GM18499 (cell line): ENCODE measurements around the gene PHETA1.

ENCODE experiments used
- ATAC-seq: cut with Tn5 transposase; IDR thresholded peaks from one replicate; pipeline ENCODE4 v1.9.1; 2021; ENCODE audit warnings: moderate number of reproducible peaks; ENCODE audit not compliant: insufficient read depth, unreplicated experiment

Gene PHETA1

GRCh38 chr12:111330800-111331752 lies 37.8 kb downstream of the PHETA1 start:
- ATAC-seq = no peak

GRCh38 chr12:111328138-111328537 lies 40.8 kb downstream of the PHETA1 start:
- ATAC-seq = no peak

DNA sequence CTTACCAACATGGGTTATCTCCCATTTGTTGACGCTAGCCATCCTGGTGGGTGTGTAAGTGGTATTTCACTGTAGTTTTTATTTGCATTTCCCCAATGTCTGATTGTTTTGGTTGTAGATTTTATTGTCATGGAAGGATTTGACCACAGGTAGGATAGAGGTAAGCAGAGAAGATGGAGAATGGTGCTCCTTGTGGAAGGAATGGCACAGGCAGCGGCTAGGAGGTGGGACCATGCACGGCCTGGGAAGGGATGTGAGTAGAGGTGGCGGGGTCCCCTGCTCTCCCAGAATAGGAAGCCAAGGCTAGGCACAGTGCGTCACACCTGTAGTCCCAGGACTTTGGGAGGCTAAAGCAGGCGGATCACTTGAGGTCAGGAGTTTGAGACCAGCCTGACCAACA lies 41.4 kb downstream of the PHETA1 start:
- no peak for ATAC-seq

GRCh38 chr12:111322336-111323250 lies 46.3 kb downstream of the PHETA1 start:
- ATAC-seq = no peak

GRCh38 chr12:111321317-111321716 lies 47.6 kb downstream of the PHETA1 start:
- ATAC-seq = no peak

DNA sequence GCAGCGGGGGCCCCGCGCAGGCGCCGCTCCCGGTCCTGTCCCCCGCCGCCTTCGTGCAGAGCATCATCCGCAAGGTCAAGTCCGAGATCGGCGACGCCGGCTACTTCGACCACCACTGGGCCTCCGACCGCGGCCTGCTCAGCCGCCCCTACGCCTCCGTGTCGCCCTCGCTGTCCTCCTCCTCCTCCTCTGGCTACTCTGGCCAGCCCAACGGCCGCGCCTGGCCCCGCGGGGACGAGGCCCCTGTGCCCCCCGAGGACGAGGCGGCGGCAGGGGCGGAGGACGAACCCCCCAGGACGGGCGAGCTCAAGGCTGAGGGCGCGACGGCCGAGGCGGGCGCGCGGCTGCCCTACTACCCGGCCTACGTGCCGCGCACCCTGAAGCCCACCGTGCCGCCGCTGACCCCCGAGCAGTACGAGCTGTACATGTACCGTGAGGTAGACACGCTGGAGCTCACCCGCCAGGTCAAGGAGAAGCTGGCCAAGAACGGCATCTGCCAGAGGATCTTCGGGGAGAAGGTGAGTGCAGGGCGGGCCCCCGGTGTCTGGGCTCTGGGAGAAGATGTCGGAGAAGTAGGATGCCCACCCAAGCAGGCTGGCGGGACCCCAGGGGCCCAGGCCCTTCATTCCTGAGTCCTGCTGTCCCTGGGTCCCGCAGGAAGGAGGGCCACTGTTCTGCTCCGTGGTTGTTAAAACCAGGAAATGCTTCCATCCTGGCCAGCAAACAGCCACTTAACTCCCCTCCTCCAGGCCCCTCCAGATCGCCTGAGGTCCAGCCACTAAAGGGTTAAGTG lies 48.4 kb downstream of the PHETA1 start:
- no peak for ATAC-seq

GRCh38 chr12:111319600-111320257 lies 49.2 kb downstream of the PHETA1 start:
- ATAC-seq = no peak

GRCh38 chr12:111318450-111318849 lies 50.4 kb downstream of the PHETA1 start:
- no peak for ATAC-seq

- ATAC-seq = no peak
Observed at GRCh38 chr12:111316671-111317070, 52.2 kb downstream of the PHETA1 start.

DNA sequence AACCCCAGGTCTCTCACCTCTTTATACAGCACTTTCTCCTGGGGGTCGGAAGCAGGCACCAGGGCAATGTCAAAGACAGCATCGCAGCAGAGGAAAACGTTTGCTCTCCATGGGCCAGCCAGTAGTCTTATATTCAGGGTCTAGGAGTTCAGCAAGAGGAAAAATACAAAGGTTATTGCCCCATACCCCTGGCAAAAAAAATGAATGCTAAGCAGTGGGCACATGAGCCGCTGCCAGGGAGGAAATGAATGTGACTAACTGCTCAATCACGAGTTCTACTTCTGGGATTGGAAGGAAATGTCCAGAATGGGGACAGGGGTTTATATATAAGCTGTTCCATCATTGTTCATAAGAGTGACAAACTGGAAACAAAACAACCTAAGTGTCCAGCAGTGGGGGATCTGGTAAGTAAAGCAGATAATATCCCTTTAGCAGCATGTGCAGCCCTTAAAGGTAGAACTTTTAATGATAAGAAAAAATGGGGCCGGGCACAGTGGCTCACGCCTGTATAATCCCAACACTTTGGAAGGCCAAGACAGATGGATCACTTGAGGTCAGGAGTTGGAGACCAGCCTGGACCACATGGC lies 53.8 kb downstream of the PHETA1 start:
- ATAC-seq = no peak

GRCh38 chr12:111313833-111314259 lies 55.0 kb downstream of the PHETA1 start:
- ATAC-seq = no peak

DNA sequence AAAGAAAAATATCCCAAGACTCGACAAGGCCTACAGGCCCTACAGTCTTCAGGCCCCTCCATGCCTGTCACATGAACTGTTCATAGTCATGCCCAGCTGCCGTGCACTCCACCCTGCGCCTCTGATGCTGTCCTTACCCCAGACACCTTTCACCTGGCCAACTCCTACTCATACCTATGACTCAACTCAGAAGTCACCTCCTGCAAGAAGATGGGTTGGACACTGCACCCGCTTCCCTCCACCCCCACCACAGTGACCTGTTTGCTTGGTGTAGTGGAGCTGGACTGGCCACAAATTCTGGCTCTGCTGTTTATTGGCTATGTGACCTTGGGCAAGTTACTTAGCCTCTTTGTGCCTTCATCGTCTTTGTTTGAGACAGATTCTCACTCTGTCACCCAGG lies 56.2 kb downstream of the PHETA1 start:
- no peak for ATAC-seq

GRCh38 chr12:111312016-111312415 lies 56.9 kb downstream of the PHETA1 start:
- no peak for ATAC-seq

DNA sequence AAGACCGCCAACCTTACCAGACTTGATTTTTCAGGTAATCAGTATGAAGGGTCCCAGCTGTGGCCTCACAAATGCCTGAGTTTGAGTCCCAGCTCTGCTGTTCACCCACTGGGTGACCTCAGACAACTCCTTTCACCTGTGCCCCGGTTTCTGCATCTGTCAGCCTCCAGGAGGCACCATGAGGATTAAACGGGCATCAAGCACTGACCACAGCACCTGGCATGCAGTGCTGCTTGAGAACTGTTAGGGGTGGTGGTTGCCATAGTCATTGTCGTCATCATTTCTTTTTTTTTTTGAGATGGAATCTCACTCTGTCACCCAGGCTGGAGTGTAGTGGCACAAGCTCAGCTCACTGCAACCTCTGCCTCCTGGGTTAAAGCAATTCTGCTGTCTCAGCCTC lies 57.9 kb downstream of the PHETA1 start:
- ATAC-seq = no peak
